ENCODE results near the gene PIAS2. TPM values are rescaled to one million over a fixed set of nuclear protein-coding genes. Genes with fewer than 3 reads are reported as not detected.

PIAS2 gene
- total and polyA plus RNA-seq, 2 of the 13 experiments (the other 11 are each of a cell fraction or from before 2014, with no cell fraction given) = 12.2 to 12.7 TPM

GRCh38 chr18:46917108-46917802, at the start of gene PIAS2, which contains the start of gene KATNAL2 (continued):
- TF ChIP-seq RBFOX2 (IDR thresholded peaks at IDR 0.05; ENCODE audit: low read depth, low read length) (peak; percentile 81), TBP (CRISPR knock-in tag; IDR thresholded peaks at IDR 0.05) (no peak; the same call in 1 of the 2 replicates), SIN3A (IDR thresholded peaks at IDR 0.05; ENCODE audit: borderline replicate concordance, low read depth, low read length) (peak; percentile 28; the same call in 1 of the 2 replicates), CBX2 (IDR thresholded peaks at IDR 0.05; ENCODE audit: low read depth, low read length) (no peak), CBX2 (CRISPR knock-in tag; IDR thresholded peaks at IDR 0.05; ENCODE audit: low read depth) (peak; percentile 77; the same call in 1 of the 2 replicates), SNRNP70 (IDR thresholded peaks at IDR 0.05; ENCODE audit: low read depth, low read length) (no peak), MEIS1 (CRISPR knock-in tag; IDR thresholded peaks at IDR 0.05; ENCODE audit: borderline replicate concordance) (no peak), PHB2 (IDR thresholded peaks at IDR 0.05; ENCODE audit: partially characterized antibody) (no peak), ZNF557 (CRISPR knock-in tag; IDR thresholded peaks at IDR 0.05) (no peak), FOXM1 (CRISPR knock-in tag; IDR thresholded peaks at IDR 0.05) (no peak), HINFP (CRISPR knock-in tag; IDR thresholded peaks at IDR 0.05; ENCODE audit: low read depth) (no peak), TFE3 (CRISPR knock-in tag; IDR thresholded peaks at IDR 0.05) (peak; percentile 25; the same call in 1 of the 2 replicates), ARNTL (CRISPR knock-in tag; IDR thresholded peaks at IDR 0.05) (no peak), XRCC5 (optimal IDR thresholded peaks at IDR 0.05; ENCODE audit: low read length) (no peak), ZNF597 (CRISPR knock-in tag; IDR thresholded peaks at IDR 0.05) (no peak), KLF11 (CRISPR knock-in tag; IDR thresholded peaks at IDR 0.05) (no peak), PBX2 (CRISPR knock-in tag; IDR thresholded peaks at IDR 0.05) (no peak), ZNF17 (CRISPR knock-in tag; IDR thresholded peaks at IDR 0.05) (no peak), ZSCAN21 (CRISPR knock-in tag; IDR thresholded peaks at IDR 0.05; ENCODE audit: borderline replicate concordance) (peak; percentile 38; the same call in 1 of the 2 replicates), ZBTB46 (CRISPR knock-in tag; IDR thresholded peaks at IDR 0.05; ENCODE audit: borderline replicate concordance) (no peak), THAP11 (CRISPR knock-in tag; IDR thresholded peaks at IDR 0.05) (no peak), ZNF564 (CRISPR knock-in tag; IDR thresholded peaks at IDR 0.05) (0 out of 2 replicates have a peak, but pooled peaks have one; percentile 27), NBN (conservative IDR thresholded peaks at IDR 0.05) (no peak)
